Iris pigment epithelial cell (primary cell): ENCODE results near the gene MPPED1.

Experiments
- DNase-seq: peaks from one replicate; pipeline ENCODE4 v3.0.0-alpha.2; 2011; ENCODE audit warnings: low read depth

The MPPED1 gene, protein sequence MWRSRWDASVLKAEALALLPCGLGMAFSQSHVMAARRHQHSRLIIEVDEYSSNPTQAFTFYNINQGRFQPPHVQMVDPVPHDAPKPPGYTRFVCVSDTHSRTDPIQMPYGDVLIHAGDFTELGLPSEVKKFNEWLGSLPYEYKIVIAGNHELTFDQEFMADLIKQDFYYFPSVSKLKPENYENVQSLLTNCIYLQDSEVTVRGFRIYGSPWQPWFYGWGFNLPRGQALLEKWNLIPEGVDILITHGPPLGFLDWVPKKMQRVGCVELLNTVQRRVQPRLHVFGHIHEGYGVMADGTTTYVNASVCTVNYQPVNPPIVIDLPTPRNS

DNA sequence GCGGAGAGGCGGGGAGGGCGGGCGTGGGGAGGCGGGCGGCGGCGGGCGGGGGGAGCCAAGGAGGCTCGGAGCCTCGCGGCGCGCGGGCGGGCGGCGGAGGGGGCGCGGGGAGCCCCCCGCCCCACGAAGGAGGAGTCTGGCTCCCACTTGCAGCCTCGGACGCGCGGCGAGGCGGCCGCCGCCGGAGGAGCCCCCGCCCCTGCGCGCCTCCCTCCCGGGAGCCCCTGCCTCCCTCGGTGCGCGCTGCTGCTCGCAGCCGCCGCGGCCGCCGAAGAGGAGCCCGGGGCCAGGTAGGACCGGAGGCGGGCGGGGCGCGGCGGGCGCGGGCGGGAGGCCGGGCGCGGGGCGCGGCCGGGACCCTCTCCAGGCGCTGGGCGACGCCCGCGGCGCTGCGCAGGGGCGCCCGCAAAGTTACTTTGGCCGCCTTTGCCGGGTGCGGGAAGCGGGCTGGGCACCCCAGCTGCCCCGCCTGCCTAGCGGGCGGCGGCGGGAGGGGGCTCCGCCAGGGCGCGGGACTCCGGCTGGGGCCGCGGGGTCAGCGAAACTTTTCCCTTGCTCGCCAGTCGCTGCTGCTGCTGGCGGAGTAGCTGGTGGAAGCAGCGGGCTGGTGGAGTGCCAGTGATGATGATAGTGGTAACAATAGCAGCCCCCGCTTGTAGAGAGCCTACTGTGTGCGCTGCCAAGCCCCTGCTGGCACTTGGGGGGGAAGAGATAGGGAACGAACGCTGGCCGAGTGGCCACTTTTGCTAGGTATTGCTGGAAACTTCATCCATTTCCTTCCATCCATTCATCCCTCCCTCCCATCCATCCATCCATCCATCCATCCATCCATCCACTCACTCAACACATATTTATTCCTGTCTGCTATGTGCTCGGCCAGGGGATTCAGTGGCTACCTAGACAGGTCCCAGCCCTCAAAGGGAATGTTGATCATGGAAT is at the start of gene MPPED1:
Gene MPPED1 (plus strand): TSS at position 146 of the 939 bp plus-strand sequence. CDS start 12,972 bp downstream, outside the sequence.
- DNase-seq, result no peak

DNA sequence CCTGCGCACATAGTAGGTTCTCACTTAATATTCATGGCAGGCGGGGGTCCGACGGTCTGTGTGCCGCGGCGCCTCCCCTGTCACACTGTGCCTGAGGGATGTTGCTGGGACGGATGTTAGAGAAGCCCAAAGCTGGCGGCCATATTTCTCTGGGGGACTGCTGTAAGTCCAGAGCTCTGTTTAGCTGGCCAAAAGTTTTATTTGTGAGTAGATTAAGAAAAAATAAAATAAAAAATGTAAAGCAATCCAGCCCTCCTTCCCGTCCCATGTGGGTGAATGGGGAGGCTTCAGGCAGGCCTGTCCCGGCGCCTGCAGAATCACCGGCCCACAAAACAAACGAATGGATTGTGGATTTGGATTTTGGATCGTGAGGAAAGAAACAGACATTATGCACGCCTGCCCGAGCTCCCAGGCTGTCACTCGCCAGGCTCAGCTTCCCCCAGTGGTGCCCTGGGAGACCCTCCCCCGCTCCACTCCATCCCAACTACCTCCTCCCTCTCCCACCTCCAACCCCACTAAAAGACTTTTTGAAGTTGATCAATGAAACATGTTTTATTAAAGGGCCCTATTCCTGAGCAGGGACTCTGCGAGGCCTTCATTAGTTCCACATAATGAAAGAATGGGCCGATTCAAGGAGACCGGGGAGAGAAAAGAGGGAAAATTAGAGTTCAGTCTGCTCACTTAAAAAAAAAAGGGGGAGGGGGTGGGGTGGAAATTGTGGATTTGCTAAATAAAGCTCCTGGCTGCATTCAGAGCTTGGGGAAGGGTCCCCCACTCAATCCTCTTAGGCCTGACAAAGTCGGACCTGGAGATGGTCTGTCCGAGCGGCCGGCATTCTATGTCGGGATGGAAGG is 48.3 kb upstream of the MPPED1 start:
- no peak for DNase-seq

DNA sequence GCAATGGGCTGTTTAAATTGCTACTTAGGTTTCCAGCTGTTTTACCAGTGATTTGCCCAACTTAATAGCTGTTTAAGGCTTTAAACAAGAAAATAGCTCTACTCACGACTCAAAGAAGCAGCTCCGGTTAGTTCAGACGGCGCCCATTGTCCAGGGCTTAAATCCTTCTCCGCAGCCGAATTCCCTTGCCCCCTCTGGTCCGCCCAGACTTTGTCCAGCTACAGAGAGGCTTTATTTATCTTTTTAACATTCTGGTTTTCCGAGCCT is 47.7 kb upstream of the MPPED1 start:
- DNase-seq, result no peak

DNA sequence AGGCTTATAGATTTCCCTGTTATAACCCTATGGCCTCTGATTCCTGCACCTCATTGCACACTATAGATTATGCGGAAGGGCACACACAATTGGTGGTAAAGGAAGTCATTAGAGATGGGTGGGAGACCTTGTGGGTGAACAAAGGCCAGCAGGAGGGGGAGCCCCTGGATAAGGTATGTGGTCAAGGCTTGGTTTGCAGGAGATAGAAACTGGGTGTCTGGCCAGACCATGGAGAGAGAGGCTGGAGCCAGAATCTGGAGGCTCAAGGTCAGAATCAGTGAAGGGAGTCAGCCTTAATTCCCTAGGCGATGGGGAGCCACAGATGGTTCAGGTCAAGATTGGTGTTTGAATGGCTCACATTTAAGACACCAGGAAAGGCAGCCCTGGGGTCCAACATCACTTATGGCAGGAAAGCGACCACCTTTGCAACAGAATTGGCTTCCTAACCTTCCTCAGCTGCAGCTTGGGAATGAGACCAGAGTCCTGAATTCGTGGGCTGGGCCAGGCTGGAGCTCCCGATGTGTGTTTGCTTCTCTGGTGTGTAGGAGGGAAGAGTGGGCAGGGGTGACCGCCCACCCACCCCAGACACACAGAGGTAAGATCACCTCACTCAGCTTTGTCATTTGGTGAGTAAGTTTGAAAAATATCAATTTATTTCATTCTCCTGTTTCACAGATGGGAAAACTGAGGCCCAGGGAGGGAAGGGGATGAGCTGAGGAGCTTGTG is 45.9 kb upstream of the MPPED1 start:
- DNase-seq, result no peak

DNA sequence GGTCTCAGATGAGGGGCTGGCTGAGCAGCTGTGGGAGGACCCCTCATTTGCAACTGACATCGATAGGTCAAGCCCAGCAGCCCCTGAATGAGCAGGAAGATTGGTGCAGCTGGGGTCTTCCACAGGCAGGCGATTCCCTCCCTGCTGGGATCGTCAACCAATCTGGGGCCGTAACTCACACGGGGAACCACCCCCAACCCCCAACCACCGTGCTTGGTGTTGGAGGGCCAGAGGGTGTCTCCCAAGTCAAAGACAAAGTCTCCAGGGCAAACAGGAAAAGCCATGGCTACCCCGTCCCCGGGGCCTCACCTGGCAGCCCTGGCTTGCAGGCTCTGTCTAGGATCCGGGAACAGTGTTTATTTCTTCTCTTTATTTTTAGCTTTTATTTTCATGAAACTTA is 41.8 kb upstream of the MPPED1 start:
- DNase-seq, result no peak

DNA sequence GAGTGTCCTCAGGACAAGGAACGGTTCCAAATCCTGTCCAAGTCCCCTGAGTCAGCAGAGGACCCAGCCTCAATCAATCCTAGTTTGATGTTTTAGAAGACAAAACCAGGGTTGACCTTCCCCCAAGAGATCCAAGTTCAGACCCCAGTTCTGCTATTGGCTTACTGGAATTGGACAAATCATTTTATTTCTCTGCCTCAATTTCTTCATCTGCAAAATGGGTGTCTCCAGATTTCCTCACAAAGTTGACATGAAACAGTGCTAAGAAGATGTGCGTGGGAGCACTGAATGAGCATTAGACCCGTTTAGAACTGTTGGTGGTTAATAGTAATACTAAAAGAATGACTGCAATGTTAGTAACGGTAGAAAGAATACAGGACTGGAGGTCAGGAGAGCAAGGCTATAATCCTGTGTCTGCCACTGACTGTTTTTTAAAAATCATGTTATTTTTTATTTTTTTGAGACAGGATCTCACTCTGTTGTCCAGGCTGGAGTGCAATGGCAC is 35.8 kb upstream of the MPPED1 start:
- DNase-seq, result peak; percentile 78

DNA sequence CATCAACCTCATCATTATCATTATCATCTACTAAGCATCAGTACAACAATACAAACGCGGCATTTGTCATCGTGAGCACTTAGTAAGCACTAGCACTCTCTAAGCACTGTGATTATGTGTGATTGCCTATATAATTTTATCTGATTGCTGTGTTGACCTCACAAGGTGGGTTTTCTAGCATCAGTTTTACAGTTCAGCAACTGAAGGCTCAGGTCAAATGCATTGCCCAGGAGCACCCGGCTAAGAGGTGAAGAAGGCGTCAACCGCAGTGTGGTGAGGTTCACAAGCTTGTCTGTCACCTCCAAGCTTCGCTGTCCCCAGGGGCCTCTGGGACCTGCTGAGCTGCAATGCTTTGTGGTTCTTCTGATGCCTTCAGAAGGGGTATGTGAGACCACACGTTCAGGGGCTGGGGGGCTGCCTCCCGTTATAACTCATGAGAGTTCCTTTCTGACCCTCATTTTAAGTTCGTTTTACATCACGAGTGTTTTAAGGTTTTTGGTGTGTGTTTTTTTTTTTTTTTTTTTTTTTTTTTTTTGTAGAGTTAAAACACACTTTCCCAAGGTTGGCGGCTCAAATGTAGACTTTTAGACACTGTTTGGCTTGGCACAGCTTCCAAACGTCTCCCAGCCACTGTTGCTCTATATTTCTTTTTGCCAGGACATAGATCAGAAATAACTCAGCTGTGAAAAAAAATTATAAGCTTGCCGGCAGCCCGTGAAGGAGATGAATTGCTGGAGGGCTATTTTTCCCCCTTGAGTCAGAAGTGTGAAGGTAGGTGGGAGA is 34.9 kb upstream of the MPPED1 start:
- peak; percentile 36 for DNase-seq

DNA sequence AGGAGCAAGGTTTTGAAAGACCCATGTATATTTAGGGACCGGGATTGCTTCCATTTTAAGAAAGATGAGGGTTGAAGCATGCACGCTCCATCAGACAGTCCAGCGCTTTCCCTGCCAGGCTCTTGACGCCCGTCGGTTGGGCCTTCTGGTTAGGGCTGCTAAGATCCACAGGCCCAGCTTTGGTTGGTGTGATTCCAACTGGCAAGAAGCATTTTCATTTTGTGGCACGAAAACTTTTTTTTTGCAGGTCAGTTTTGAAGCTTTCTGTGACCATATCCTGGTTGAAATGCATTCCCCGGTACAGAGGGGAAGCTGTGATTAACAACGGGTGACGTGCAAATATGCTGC is 34.3 kb upstream of the MPPED1 start:
- DNase-seq, result no peak

DNA sequence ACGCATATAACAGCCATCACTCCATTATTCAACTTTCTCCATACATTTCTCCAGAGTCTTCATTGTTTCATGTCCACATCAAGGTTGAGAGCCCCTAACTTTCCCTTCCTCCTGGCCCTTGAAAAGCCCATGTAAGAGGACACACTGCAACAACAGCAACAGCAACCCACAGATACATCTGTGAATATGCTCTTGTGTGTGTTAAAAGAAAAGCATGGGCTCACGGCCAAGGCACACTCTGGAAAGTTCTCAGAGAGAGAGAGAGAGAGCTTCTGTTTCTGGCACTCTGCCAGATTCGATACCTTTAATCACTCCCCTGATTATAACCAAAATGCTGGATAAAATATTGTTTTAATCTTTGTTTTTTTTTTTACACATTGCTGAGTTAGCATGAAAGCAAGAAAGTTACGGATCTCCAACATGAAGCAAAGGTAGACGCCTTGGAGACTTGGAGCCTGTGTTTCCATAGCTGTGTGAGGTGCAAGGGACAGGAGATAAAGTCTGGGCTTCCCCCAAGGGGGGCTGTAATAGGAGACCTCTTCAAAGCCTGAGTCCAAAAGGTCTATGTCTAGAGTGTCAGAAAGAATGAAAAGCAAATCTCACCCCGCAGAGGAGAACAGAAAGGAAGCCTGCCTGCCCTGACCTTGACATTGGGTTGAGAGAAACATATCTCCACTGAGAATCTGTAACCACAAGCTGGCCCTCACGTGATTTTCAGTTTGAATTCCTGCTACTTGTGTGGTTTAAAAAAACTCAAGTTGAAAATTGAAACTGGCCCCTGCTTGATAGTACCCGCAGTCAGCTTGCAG is 33.7 kb upstream of the MPPED1 start:
- peak; percentile 74 for DNase-seq

DNA sequence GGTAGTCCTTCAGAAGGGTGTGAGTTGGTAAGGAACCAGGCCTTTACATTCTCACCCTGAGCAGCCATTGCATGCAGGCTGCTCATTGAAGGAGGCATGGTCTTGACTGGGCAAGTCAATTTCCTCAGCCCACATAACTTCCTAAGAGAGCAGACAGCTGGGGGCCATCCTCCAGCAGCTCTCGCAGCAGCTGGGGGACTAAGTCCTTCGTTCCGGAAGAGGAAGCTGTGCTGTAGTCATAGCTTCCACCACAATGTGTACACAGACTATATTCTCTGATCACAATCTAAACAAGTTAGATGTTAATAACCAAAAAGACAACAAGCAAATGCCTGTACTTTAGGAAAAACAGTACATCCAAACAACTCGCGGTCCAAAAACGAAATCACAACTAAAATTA is 30.1 kb upstream of the MPPED1 start:
- peak; percentile 12 for DNase-seq

DNA sequence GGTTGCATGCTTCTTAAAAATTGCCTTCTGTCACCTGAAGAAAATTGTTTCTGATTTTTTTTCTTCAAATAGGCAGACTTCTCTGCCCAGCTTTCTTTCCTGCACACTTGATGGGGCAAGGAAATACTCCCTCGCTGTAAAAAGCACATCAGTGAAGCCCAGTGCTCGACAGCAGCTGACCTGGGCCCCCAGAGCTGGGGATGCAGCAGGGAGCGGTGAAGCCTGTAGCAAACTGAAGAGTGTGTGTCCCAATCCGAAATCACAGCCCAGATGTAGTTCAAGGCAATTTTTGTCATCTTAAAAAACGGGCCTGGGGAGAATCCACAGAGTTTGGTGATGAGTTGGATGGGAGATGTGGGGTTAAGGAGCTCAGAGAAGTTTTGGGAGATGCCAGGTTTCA is 27.0 kb upstream of the MPPED1 start:
- no peak for DNase-seq

DNA sequence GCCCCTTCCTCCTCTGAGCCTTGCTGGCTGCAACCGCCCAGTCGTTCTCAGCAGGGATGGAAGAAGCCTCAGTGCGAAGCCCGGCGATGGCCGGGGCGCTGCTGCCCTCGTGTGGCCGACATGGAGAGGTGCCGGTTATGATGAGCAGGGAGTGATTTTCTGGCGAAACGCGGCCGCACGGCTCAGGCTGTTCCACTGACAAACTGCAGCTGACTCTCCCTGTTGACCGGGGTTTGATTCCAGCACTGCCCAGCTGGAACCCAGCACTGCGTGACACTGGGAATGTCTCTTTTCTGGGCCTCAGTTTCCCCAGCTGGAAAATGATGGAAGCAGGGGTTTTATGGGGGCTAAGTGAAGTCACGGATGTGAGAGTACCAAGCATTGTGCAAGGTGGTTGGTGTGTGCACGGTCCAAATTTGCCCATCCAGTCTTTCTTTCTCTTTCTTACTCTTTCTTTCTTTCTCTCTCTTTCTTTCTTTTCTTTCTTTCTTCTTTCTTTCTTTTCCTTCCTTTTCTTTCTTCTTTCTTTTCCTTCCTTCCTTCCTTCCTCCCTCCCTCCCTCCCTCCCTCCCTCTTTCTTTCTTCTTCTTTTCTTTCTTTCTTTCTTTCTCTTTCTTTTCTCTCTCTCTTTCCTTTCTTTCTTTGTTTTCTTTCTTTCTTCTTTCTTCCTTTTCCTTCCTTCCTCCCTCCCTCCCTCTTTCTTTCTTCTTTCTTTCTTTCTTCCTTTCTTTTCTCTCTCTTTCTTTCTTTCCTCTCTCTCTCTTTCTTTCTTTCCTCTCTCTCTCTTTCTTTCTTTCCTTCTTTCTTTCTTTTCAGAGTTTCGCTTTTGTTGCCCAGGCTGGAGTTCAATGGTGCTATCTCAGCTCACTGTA is 25.8 kb upstream of the MPPED1 start:
- peak; percentile 68 for DNase-seq

DNA sequence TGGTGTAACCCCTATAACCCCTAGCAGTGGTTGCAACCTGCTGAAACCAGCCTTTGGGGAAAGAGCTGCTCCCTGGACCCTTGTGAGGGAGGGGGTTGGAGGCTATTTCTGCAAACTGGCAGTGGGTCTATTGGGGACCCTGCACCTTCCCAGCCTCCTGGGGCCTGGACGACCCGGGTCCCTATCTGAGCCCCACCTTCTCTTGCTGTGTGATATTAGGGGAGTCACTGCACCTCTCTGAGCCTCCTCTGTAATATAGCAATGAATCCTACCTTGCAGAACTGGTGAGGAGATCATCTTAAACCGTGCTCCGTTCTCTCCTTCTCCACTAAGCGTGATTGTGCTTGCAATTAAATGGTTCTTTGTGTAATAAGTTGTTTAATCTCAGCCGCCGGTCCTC is 24.0 kb upstream of the MPPED1 start:
- DNase-seq, result no peak

DNA sequence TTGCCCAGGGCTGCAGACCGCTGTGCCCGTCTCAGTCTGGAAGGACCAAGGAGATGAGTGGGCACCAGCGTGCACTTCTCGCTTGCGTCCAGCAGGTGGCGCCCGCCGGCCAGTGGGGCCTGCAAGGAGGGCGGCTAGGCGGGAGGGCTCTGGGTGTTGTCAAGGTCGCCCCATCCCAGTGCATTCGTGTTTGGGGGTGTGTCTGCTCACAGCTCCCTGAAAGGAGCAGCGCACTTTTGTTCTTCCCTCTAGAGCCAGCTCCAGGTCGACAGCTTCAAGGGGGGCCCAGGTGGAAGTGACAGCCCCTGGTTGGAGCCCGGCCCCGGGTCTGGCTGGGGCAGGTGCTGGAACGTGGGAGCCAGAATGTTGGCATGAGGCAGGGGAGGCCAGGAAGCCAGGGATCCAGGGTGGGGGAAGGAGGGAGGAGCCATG is 23.4 kb upstream of the MPPED1 start:
- DNase-seq, result peak; percentile 52

DNA sequence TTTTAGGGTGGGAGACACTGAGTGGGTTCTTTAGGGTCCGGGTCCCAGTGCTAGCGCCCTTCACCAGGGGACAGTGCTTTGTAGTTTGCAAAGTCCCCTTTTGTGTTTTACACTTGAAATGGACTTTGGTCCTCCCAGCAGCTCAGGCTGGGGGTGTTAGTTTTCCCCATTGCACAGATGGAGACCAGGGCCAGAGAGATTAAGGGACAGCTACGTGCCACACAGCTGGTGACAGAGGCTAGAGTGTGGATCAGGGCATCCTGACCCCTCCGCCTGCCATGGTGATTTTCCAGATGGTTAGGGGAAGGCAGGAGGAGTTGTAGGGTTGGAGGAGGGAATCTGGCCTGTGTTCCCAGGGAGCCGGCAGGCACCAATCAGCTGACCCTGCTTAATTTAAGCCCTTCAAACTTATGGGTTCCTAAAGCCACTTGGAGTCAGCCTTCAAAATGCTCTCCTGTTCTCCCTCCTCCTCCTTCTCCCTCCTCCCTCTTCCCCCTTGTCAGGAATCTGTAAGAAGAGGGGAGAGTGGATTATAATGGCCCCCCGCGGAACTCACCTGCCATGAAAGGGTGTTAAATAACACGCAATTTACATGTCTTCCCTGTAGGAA is 22.5 kb upstream of the MPPED1 start:
- DNase-seq, result no peak

DNA sequence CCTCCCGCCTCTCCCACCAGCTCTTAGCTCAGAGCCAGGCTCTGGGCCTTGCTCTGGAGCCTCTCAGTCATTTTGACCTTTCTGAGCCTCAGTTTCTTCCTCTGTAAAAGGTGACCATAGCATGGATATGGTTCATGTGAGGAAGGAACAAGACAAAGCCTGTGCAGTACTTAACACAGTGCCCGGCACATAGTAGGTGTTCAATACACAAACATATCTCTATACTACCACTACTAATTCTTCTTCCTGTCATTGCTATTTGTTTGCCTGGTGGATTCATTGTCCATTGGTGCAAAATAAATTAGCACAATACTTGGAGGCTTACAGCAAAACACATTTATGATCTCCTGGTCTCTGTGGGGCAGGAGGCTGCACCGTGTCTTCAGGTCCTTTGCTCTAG is 21.6 kb upstream of the MPPED1 start:
- no peak for DNase-seq

DNA sequence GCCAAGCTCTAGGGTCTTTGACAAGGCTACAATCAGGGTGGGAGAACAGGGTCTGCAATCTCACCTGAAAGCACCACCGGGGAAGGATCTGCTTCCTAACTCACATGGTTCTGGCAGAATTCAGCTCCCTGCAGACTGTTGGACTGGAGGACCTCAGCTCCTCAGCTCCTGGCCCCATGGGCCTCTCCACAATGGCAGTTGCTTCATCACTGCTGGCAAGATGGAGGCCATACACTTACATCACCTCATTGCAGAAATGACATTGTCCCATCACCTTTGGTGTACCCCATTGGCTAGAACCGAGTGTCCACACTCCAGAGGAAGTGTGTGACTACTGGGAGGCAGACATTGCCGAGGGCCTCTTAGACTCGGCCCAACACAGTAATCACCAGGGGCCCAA is 20.9 kb upstream of the MPPED1 start:
- no peak for DNase-seq

DNA sequence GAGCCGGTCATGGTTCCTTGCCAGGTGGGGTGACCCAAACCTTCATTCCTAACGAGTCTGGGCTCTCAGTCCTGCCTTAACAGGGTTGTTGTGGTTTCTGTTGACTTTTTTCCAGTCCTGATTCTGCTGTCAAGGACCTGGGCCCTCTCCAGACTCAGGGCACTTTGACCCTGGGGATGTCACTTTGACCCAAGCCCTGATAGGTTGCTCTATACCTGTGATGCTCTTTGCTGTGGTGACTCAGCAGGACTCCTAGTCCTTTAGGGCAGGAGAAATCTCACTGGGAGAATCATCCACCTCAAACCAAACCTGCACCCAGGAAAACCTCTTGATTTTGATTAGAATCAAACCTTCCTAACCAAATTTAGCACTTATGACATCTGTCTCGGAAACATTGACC is 20.5 kb upstream of the MPPED1 start:
- DNase-seq, result no peak
